ENCODE data around the gene NCAPD3.
"Not testable (repeated sequence)": the region's sequence is repeated elsewhere in the genome, so short reads cannot be mapped to it uniquely, and the experiment has no call there.

Gene NCAPD3

GRCh38 chr11:134131628-134132244, 92.0 kb downstream of the NCAPD3 start:
- no peak for DNase-seq (ENCODE audit: low read depth in 2 of 2)

- DNase-seq (ENCODE audit: low read depth in 2 of 2), result no peak
Measured at GRCh38 chr11:134126217-134126822, 97.4 kb downstream of the NCAPD3 start.

- no peak for DNase-seq (ENCODE audit: low read depth in 2 of 2)
Measured at GRCh38 chr11:134125507-134125906, 98.3 kb downstream of the NCAPD3 start.

- DNase-seq (ENCODE audit: low read depth in 2 of 2), result no peak
Measured at GRCh38 chr11:134124660-134125451, 98.9 kb downstream of the NCAPD3 start.

- DNase-seq (ENCODE audit: low read depth in 2 of 2), result no peak
Measured at GRCh38 chr11:134120921-134121526, 102.7 kb downstream of the NCAPD3 start.

- no peak for DNase-seq (ENCODE audit: low read depth in 2 of 2)
Measured at GRCh38 chr11:134120143-134120850, 103.5 kb downstream of the NCAPD3 start.

- DNase-seq (ENCODE audit: low read depth in 2 of 2), result no peak
Measured at GRCh38 chr11:134119094-134119493, 104.7 kb downstream of the NCAPD3 start.

- no peak for DNase-seq (ENCODE audit: low read depth in 2 of 2)
Measured at GRCh38 chr11:134118006-134118405, 105.8 kb downstream of the NCAPD3 start.

- no peak for DNase-seq (ENCODE audit: low read depth in 2 of 2)
Measured at GRCh38 chr11:134116210-134116609, 107.6 kb downstream of the NCAPD3 start.

GRCh38 chr11:134113787-134114186, 110.0 kb downstream of the NCAPD3 start:
- DNase-seq (ENCODE audit: low read depth in 2 of 2), result not testable (repeated sequence)

GRCh38 chr11:134110252-134110815, 113.4 kb downstream of the NCAPD3 start:
- DNase-seq (ENCODE audit: low read depth in 2 of 2), result no peak
